Dedifferentiated amniotic fluid mesenchymal stem cell (primary cell): Measurements from ENCODE around the gene CRAT.

ENCODE experiments used
- DNase-seq: peaks from one replicate; pipeline ENCODE4 v3.0.0-alpha.2; 2016; ENCODE audit errors: extremely low spot score

CRAT gene

DNA sequence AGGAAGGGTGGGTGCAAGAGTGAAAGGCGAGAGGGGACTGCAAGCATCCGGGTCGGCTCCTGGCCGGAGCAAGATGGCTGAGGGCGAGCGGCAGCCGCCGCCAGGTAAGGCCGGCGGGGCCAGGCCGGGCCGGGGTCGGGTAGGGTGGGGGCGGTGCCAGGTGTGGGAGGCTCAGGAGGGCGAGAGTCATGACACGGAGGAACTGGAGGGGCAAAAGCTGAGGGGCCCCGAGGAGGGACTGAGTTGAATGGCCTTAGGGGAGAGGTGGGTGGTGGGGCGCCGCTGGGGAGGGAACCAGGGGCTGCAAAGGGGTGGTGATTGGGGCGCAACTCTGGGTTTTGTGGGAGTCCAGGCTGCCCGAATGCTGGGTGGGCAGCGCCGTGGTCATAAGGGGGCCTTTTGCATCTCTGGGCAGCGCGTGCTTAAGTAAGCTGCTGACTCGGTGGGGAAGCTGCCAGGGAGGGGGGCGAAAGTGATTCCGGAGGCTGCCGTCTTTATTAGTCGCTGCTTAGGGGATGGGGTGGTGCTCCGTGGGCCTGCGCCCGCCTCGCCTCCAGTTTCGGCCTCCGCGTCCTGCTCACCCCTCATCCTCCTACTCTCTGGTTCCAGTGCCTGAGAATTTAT, 1.0 kb upstream of the CRAT start:
- peak; percentile 15 for DNase-seq

DNA sequence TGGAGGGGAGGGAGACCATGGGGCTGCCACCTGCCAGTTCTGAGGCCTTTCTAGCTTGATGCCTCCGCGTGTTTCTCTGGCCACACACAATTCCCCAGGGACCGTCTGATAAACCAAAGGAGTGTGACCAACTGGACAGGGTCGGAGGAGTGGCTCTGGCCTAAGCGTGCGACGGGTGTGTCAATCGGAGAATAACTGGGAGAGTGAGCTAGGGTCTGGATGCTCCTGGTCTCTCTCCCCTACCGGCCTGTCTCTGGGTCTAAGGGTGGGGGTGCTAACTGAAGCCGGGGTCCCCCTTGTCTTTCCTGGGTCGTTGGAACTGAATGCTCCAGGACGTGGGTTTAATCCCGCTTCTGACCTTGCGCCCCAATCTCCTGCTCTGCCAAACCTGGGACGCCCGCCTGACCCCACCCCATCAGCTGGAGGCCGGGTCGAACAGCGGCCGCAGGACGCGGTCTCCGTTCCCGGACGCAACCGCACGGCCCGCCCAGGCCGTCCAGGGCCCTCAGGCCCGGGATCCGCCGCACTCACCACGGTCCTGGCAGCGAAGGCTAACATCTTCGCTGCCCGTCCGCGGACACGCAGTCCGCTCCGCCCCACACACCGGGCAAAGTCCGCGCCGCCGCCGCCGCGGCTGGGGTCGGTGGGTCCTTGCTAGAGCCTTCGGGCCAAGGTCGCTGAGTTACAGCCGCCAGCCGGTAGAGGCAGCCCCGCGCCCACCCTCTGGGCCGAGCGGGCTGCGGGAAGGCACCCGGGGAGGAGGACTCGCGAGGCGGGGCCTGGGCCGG, 447 bp downstream of the CRAT start:
- DNase-seq: peak; percentile 21

DNA sequence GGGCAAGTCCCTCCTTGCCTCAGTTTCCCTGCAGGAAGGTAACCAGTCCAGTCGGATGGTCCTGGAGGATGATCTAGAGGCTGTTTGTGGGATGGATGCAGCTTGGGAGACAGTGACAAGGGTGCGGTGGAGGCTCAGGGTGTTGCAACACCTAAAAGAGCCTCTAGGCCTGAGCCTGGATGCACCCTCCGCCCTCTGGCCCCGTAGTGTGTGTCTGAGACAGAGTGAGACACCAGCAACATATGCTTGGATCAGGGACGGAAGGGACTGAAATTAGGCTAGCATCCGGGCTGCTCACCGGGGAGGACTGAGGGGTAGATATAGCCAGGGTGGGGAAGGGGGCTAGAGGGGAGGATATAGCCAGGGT, 1.1 kb downstream of the CRAT start:
- no peak for DNase-seq

DNA sequence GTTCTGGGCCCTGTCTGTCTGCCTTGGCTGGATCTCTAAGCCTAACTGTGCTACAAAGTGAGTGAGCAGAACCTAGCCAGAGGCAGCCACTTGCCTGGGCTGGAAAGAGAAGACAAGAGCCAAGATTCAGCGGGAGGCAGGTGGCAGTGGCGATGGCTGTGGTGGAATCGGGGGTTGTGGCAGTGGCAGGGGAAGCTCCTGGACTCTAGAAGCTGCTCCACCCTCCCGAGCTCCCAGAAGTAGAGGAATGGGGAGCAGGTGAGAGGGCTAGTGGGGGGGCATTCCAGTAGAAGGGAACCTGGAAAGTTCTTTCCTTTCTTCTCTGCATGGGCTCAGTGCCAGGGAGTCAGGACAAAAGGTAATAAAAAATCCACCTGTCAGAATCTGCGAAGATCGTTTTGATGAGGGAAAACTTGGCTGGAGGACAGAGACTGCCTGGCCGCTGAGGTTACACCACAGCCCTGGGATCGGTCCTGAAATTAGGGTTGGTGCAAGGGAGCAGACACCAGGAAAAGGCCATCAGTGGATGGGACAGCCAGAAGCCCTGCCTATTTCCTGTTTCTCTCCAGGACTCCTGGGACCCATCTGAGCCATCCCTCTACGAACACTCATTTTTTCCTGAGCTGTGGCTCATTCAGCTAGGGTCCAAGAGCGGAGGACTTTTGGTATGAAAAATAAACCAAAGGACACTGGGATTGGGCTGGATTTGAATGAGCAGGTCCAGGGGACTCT, 1.6 kb downstream of the CRAT start:
- no peak for DNase-seq

- DNase-seq: no peak
These were observed 2.3 kb downstream of the CRAT start for GRCh38 chr9:129108083-129108804.

DNA sequence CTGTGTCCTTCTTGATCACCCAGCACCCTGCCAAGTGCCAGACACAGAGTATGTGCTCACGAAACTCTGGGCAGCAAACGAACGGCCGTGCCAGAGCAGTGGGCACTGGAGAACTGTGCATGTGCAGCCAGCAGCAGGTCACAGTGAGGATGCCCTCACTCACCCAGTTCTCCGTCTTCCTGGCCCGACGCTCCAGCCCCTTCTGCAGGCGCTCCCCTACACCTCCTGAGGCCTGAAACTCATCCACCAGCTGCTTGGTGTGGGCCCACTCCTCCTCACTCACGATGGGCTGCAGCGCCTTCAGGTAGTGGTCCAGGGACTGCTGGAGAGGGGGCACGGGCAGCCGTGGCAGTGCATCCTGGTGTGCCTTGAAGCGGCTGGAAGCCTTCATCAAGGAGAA, 2.9 kb downstream of the CRAT start:
- no peak for DNase-seq

DNA sequence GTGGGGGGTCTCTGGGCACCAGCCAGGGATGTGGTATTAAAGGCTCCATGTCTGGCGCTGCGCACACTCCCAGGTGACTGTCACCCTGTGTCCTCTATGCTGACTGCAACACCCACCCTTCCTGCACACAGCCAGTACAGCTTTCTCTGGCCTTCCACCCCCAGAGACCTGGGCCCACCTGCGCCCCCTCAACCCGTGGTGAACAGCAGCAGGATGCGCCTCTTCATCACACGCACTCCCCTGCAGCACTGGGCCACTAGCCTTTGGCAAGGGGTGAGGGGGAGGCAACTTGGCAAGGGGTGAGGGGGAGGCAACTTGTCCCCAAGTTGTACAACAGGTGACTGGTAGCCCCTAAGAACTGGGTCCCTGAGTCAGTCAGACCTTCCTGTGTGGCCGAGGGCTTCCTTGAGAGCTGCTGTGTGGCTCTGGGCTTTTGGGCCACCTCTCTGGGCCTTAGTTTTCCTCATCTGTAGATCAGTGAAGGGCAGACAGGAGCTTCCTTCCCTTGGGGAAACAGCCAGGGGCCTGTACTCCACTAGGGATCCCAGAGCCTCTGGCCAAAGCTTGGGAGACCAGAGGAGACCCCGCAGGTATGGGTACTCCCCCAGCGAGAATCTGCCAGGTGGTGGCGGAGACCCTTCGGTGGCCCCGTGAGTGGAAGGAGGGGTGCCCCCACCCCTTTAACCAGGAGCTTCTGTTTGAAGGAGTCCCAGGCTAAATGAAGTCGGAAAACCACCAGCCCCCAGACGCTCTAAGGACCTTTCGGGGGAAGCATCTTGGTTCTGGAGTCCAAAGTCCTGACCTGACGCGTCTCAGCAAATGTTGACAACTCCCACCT, 4.5 kb downstream of the CRAT start:
- no peak for DNase-seq

DNA sequence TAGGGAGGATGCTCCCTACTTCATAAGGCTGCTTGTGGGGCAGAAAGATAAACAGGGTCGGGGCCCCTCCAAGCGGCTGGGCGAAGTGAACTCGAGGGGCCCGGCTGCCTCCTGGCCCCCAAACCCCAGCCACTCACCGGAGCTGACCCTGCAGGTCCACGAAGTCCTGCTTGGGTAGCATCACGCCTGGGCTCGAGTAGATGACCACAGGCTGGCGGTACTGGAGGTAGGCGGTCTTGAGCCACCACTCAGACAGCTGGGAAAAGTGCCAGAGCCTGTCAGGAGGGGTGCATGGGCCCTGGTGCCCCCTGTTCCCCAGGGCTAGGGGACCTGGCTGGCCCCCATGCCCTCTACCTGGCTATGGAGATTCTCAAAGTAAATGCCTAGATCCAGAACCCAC, 6.5 kb downstream of the CRAT start:
- no peak for DNase-seq

DNA sequence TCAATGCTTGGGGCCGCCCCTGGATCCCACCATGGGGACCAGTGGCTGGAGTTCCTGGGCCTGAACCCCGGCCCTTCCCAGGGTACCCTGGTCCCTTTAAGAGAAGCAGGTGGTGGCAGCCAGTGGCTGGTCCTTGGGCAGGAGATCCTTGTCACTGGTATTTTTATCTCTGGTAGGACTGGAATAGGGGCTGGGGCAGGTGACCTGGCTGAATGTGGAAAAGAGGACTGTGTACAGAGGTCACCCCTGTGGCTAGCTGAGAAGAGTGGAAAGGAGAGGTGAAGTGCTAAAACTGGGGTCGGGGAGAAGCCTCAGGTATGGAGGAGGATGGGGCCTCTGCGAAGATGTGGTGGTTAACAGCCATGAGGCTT, 7.0 kb downstream of the CRAT start:
- no peak for DNase-seq

DNA sequence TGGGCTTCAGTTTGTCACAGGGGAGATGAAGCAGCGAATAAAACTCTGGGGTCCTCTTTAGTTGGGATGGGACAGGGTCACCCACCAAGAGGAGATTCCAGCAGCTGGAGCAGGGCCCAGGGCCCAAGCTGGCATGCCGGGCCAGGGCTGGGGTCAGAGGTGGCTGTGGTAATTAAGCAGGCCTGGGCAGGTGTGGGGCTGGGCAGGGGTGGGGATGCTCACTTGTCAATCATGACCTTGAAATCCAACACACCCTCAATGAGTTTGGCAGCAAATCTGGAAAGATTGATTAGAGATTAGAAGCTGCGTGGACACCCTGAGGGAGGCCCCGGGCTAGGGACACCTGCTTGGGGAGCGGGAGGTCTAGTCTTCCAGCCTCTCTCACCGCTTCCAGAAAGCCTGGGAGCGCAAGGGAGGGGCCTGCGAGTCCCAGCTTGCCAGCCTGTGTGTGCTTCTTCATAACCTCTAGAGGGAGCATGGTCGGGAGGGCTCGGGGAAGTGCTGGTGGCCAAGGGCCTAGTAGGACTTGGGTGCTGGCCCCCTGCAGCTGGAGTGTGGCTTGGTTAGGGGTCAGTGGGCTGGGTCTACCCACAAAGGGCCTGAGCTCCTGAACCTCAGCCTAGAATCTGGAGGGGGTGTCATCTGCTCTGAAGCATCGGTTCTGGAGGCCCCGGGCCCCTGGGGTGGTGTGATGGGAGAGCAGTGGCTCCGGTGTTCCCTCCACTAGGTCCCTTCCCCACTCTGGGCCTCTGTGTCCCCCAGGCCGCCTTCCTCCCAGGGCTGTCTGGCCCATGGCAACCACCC, 7.6 kb downstream of the CRAT start:
- DNase-seq: no peak

GRCh38 chr9:129102095-129102525, 8.5 kb downstream of the CRAT start:
- DNase-seq: no peak

GRCh38 chr9:129101279-129101678, 9.3 kb downstream of the CRAT start:
- no peak for DNase-seq

DNA sequence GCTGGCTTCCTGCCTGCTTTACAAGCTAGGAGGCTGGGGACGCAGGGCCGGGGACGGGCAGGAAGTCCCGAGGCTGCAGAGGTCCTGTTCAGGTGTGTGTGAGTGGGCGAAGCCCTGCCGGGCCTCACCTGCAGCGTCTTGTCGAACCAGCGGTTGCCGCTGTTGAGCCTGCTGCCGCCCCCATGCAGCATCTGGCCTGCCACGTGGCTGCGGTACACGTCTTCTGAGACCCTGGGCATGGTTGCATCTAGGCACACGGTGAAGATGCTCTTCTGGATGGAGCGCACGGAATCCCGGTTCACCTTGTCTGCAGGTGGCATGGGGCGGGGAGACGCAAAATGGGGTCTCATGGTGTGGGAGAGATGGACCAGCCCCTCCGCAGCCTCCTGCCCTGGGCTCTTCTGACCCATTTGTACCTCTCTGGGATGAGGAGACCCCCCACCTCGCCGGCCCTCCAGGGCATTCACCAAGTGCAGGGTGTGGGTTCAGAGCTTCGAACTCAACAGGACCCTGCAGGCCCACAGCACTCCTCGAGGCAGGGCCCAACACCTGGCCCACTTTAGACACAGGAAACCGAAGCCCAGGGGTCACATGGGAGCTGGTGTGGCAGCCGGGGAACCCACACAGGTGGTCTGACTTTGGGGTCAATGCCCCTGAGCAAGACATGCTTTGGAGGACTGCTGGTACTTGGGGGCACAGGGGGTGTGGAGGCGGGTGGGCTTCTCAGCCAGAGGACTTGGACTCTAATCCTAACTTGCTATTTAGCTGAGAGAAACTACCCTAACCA, 10.0 kb downstream of the CRAT start:
- no peak for DNase-seq

DNA sequence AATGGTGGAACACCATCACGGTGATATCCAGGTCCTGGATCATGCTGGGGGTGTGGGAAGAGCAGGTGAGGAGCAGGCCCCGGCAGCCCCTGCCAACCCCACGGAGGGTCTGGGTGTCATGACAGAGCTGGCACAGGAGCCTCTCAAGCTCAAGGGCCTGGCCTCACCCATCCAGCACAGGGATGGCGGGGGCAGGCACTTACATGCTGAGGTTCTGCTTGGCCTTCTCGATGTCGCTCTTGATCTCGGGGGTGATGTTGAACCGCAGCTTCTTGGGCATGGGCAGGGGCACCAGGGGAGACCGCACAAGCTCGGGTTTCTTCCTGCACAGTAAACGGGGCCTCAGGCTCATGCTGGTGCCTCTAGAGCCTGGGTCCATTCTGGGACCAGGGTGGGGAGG, 12.3 kb downstream of the CRAT start:
- DNase-seq: no peak

DNA sequence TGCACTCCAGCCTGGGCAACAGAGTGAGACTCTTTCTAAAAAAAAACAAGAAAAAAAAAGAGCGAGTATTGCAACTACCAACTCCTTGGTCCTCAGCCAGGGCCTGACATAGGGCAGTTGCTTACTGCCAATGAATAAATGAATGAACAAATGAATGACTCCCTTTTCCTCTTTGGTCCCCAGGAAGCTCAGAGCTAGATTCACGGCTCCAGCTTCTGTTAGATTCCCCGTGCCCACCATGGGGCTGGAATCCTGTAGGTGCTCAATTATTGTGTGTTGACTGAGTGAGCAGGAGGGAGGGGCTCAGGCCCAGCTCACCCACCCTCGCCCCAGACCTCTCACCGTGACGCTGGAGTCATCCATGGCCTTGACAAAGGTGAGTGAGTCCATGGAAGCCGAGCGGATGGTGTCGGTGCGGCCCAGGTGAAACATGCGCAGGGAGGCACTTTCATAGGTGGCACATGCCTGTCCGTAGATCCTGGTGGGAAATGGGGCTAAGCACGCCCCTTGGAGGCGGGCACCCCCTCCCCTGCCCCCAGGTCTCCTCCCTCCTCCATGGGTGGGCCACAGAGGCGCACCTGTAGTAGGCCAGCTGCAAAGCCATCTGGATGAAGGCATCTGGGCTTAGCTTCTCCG, 12.8 kb downstream of the CRAT start:
- DNase-seq: no peak

GRCh38 chr9:129095908-129096307, 14.7 kb downstream of the CRAT start:
- no peak for DNase-seq

DNA sequence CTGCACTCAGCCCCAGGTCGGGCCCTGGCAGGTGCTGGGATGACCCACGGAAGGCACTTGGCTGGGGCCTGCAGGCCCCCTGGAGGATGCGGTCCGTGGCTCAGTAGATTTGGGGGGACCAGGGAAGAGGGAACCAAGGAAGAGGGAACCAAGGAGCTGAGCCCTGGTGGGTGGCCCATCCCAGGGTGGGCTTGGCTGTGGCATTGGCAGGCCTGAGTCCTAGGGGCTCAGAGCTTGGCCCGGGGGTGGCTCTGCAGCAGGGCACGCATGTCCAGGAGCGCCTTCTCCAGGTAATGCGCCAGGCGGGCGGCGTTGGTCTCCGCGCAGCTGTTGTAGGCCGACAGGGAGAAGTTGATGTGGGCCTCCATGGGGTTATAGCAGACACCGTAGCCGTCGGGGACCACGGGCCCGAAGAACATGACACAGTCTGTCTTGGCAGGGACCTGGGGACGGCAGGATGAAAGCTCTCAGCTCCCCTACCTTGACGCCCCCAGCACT, 15.4 kb downstream of the CRAT start:
- DNase-seq: no peak

GRCh38 chr9:129094387-129095169, 16.0 kb downstream of the CRAT start:
- no peak for DNase-seq
